ENCODE measurements around the gene AADACL2. TPM values are rescaled to one million over a fixed set of nuclear protein-coding genes. Genes with fewer than 3 reads are reported as not detected.

The AADACL2 gene
- total and polyA plus RNA-seq, 2 experiments from 2014 or later, result not detected

GRCh38 chr3:151724576-151725562, 8.9 kb upstream of the AADACL2 start:
- Mint-ChIP-seq H3K27ac (no peak overlapping the region), H3K4me3 (no peak overlapping the region), H3K9me3 (peaks cover 11% of the 10 kb centered on the region; the same call in 2 of the 3 replicates), H3K4me1 (no peaks in the 10 kb centered on the region), H3K36me3 (ENCODE audit: low read depth) (0 out of 3 replicates have a peak, but pooled peaks cover 4% of the 10 kb centered on the region), H3K27me3 (ENCODE audit: insufficient read depth, low read depth, poor library complexity) (peaks cover 3% of the 10 kb centered on the region)
- no peaks in the 10 kb centered on the region for H4K20me1 ChIP-seq (replicated peaks; ENCODE audit: insufficient read depth)
- 0 out of 2 replicates have a peak, but pooled peaks cover 4% of the 10 kb centered on the region for H3K9me2 ChIP-seq (ENCODE audit: insufficient read depth)
- H3K79me2 ChIP-seq (replicated peaks; ENCODE audit: insufficient read depth), result no peaks in the 10 kb centered on the region
- no peaks in the 10 kb centered on the region for H3K4me1 ChIP-seq (ENCODE audit: insufficient read depth)
- no peak overlapping the region for H2AFZ ChIP-seq
- TF ChIP-seq ETS1 (IDR thresholded peaks at IDR 0.05) (no peak), POLR2AphosphoS5 (IDR thresholded peaks at IDR 0.05; ENCODE audit: low read depth) (no peak), JUNB (IDR thresholded peaks at IDR 0.05; ENCODE audit: unreplicated experiment) (no peak), ZNF462 (CRISPR knock-in tag; IDR thresholded peaks at IDR 0.05) (no peak), NANOG (IDR thresholded peaks at IDR 0.05; ENCODE audit: borderline replicate concordance) (no peak), ZNF331 (CRISPR knock-in tag; IDR thresholded peaks at IDR 0.05; ENCODE audit: low read depth) (no peak), STAT1 (IDR thresholded peaks at IDR 0.05; ENCODE audit: unreplicated experiment) (no peak), CREB1 (CRISPR knock-in tag; IDR thresholded peaks at IDR 0.05; ENCODE audit: low read depth) (no peak), EZH2phosphoT487 (IDR thresholded peaks at IDR 0.05; ENCODE audit: unreplicated experiment) (no peak), ZNF114 (CRISPR knock-in tag; IDR thresholded peaks at IDR 0.05) (no peak), EZH2 (IDR thresholded peaks at IDR 0.05; ENCODE audit: low read depth, unreplicated experiment) (no peak), REST (IDR thresholded peaks at IDR 0.05; ENCODE audit: unreplicated experiment) (no peak), CTCF (conservative IDR thresholded peaks at IDR 0.05; ENCODE audit: low read depth in 2 of 2) (no peak)
- H3K27me3 ChIP-seq (ENCODE audit: insufficient read depth), result no peaks in the 10 kb centered on the region
- no peak overlapping the region for H3K4me2 ChIP-seq
- no peaks in the 10 kb centered on the region for H3F3A ChIP-seq (replicated peaks; ENCODE audit: low read depth)
- ATAC-seq (peak; percentile 39; the same call in 2 of the 3 replicates), DNase-seq (ENCODE audit: low spot score) (peak; percentile 37)
- H3K4me3 ChIP-seq, result no peak overlapping the region
- H3K27ac ChIP-seq (ENCODE audit: low read depth), result no peak overlapping the region
- H3K36me3 ChIP-seq (ENCODE audit: insufficient read depth), result no peaks in the 10 kb centered on the region
